MCF 10A (cell line): Measurements from ENCODE around the gene ZNF524. TPM values are rescaled to one million over a fixed set of nuclear protein-coding genes. Genes with fewer than 3 reads are reported as not detected.

Experiments
- BruUV-seq: library from RNA; stranded (reverse); fragments of 400-500 nt; replicated peaks from 2 replicates; lab custom pipeline; 2021; lab: Mats Ljungman, UMichigan
- CTCF ChIA-PET: fragments of 300-600 bp; sonication (Branson Sonifier 250); formaldehyde crosslinking; extraction: SDS; loops from one replicate; lab custom pipeline; 2021; ENCODE audit warnings: antibody characterized with exemption, inconsistent platforms; lab: Yijun Ruan, JAX
- POLR2A ChIA-PET: fragments of 300-600, 350-650 bp; sonication (Branson Sonifier 250); formaldehyde crosslinking; extraction: SDS; loops from one replicate; lab custom pipeline; 2020; ENCODE audit warnings: antibody characterized with exemption, inconsistent platforms; lab: Yijun Ruan, JAX
- DNase-seq: peaks from one replicate; pipeline ENCODE4 v3.0.0-alpha.2; 2018; ENCODE audit not compliant: unreplicated experiment
- H3K27ac Mint-ChIP-seq: one replicate; pipeline ENCODE4 v1.8.0; 2022; ENCODE audit warnings: mild to moderate bottlenecking, low read depth, mixed read lengths; ENCODE audit not compliant: unreplicated experiment
- H3K27me3 Mint-ChIP-seq: one replicate; pipeline ENCODE4 v1.8.0; 2022; ENCODE audit warnings: mixed read lengths; ENCODE audit not compliant: insufficient read depth, unreplicated experiment
- H3K36me3 Mint-ChIP-seq: one replicate; pipeline ENCODE4 v1.8.0; 2022; ENCODE audit warnings: mild to moderate bottlenecking, moderate library complexity, mixed read lengths; ENCODE audit not compliant: insufficient read depth, unreplicated experiment
- H3K4me1 Mint-ChIP-seq: one replicate; pipeline ENCODE4 v1.8.0; 2022; ENCODE audit warnings: mixed read lengths; ENCODE audit not compliant: insufficient read depth, unreplicated experiment
- H3K4me3 Mint-ChIP-seq: one replicate; pipeline ENCODE4 v1.8.0; 2022; ENCODE audit warnings: mild to moderate bottlenecking, moderate library complexity, mixed read lengths; ENCODE audit not compliant: unreplicated experiment
- H3K9me3 Mint-ChIP-seq: one replicate; pipeline ENCODE4 v1.8.0; 2022; ENCODE audit warnings: mixed read lengths; ENCODE audit not compliant: unreplicated experiment
- intact Hi-C: fragments of 100-400 bp; cut with micrococcal nuclease; formaldehyde crosslinking; loops from 2 replicates; pipeline ENCODE4 v1.14.1; 2022
- total RNA-seq: library from RNA; stranded (reverse); gene quantifications from 2 replicates; pipeline ENCODE4 v1.2.3, GENCODE V29; 2022
- TF ChIP-seq, protein P1 (sequence below): fragments of 200-600 bp; IDR thresholded peaks from one replicate; pipeline ENCODE4 v1.8.0; 2022; ENCODE audit warnings: antibody characterized with exemption, mild to moderate bottlenecking; ENCODE audit not compliant: unreplicated experiment

Gene ZNF524
- total RNA-seq, 1 experiment from 2014 or later = 17.6 TPM

DNA sequence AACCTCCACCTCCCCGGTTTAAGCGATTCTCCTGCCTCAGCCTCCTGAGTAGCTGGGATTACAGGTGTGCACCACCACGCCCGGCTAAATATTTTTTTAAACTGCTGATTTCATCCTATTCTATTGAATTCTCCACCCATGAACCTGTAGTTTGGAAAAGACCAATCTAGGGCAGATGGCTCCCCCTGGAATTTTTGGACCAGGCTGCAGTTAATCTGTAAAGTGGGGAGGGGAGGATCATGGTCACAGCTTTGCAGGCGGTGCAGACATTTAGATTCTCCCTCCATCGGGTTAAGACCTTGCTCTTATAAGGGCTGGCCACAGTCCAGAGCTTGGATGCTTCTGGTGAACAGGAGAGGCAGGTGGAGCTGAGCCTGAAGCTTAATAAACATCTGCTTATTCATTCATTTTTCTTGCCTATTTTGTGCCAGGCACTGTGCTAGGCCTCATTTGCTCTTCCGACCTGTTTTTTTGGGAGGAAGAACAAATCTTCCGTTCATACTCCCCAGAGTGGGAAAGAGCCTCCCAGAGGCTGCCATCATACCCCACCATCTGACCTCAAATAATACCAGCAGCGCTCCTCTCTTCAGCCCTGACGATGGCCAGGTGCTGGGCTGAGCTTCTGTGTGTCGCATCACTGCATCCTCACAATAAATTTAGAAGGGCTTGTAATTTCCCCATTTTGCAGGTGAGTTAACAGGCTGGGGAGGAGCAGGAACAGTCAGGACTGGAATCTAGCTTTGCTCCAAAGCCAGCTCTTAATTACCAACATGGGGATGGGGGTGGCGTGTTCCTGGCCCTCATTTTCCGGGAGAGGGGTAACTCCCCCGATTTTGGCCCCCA is 47.0 kb downstream of the ZNF524 start:
- TF ChIP-seq, protein P1, sequence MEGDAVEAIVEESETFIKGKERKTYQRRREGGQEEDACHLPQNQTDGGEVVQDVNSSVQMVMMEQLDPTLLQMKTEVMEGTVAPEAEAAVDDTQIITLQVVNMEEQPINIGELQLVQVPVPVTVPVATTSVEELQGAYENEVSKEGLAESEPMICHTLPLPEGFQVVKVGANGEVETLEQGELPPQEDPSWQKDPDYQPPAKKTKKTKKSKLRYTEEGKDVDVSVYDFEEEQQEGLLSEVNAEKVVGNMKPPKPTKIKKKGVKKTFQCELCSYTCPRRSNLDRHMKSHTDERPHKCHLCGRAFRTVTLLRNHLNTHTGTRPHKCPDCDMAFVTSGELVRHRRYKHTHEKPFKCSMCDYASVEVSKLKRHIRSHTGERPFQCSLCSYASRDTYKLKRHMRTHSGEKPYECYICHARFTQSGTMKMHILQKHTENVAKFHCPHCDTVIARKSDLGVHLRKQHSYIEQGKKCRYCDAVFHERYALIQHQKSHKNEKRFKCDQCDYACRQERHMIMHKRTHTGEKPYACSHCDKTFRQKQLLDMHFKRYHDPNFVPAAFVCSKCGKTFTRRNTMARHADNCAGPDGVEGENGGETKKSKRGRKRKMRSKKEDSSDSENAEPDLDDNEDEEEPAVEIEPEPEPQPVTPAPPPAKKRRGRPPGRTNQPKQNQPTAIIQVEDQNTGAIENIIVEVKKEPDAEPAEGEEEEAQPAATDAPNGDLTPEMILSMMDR = no peak
- peaks cover 50% of the 10 kb centered on the region for H3K36me3 Mint-ChIP-seq
- no peaks in the 10 kb centered on the region for H3K9me3 Mint-ChIP-seq
- no peak for DNase-seq
- no peaks in the 10 kb centered on the region for H3K27me3 Mint-ChIP-seq
- no peak overlapping the region for H3K27ac Mint-ChIP-seq
- intact Hi-C loops = no loop called here
- CTCF ChIA-PET = interaction anchor here (0.6 to 3.6 kb wide), 6 partner anchors 10 to 1110 kb away, joined by 3 to 25 read pairs (median 4); no protein-coding TSS in a partner anchor
- BruUV-seq = no TSS peak
- H3K4me3 Mint-ChIP-seq = no peak overlapping the region
- peaks cover 13% of the 10 kb centered on the region for H3K4me1 Mint-ChIP-seq
- POLR2A ChIA-PET = interaction anchor here (0.7 to 1.8 kb wide), 7 partner anchors 10 to 1458 kb away, joined by 3 to 7 read pairs (median 4); partner anchors contain the start of genes MBOAT7 and UBE2S

DNA sequence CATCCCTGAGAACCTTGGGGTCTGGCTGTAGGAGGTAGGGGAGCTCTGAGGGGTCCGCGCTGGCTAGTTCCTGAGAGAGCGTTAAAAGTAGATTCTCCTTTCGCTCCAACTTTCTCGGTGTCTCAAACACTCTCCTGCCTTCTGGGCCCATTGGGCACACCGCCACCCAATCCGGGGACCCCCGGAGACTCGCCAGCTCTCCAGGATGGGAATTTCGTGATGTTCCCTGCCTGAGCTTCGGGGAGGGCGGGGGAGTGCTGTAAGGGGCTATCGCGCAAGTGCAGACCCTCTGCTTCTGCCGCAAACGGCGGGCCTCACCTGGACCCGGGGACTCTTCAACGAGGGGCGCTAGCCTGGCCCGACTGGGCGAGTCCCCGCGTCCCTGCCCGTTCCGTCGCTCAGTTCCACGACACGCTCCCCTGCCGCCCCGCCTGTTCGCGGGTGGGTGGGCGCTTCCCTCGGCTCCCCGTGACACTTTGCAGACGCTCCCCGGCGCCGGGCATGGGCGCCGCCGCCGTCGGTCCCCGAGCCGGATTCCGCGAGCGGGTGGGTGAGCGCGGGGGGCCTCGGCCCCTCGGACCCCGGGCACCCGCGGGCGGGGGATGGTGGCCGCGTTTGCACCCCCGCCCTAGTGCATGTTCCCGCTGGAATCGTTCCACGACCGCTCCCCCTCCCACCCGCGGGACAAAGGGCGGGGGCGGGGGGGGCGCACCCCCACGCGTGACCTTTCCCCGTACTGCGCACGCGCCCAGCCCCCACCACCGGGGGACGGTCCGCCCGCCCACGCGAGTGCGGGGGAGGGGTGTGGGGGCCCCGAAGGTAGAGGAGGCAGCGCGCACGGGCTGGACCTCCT is 47.9 kb downstream of the ZNF524 start, which contains the start of gene CCDC106:
Gene CCDC106 (plus strand): TSS at position 481 of the 853 bp plus-strand sequence. CDS start 835 bp downstream, outside the sequence.
- peaks cover 12% of the 10 kb centered on the region for H3K4me1 Mint-ChIP-seq
- H3K27me3 Mint-ChIP-seq = no peaks in the 10 kb centered on the region
- no peak within 1 kb of the TSS for H3K27ac Mint-ChIP-seq
- no peaks in the 10 kb centered on the region for H3K9me3 Mint-ChIP-seq
- TF ChIP-seq, protein P1 = no peak
- peaks cover 48% of the 10 kb centered on the region for H3K36me3 Mint-ChIP-seq
- POLR2A ChIA-PET = interaction anchor here (0.6 to 1.8 kb wide), 9 partner anchors 9 to 1459 kb away, joined by 3 to 7 read pairs (median 3); partner anchors contain the start of genes MBOAT7 and UBE2S
- no peak for DNase-seq
- H3K4me3 Mint-ChIP-seq = peak within 1 kb of the TSS; percentile 60
- no TSS peak for BruUV-seq
- CTCF ChIA-PET = interaction anchor here (0.6 to 3.6 kb wide), 7 partner anchors 9 to 1111 kb away, joined by 3 to 25 read pairs (median 4); no protein-coding TSS in a partner anchor
- intact Hi-C loops = no loop called here

DNA sequence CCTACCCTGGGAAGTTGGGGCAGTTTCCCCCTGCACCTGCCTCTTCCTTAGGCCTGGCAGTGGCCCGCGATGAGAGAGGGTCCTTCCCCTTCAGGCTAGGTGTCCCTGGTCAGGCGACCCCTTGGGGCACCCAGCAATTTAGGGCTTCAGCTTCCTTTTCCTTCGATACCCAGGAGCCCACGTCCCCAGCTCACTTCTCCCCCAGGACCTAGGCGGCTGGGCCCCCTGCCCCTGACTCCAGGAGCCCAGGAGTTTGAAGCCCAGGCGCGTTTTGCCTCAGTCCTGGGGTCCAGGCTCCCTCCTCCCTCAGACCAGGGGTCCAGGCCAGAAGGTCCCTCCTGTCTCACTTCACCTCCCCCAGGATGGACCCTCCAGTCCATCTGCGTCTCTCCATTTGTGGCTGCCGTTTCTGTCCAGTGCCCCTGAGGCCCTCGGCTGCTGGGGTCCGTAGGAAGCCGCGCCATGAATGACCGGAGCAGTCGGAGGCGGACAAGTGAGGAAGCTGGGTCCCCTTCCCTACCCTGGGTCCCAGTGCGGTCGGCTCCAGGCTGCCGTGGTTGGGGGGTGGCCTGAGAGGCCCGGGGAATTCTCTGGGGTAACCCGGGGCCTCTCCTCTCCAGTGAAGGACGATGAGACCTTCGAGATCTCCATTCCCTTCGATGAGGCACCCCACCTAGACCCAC is 48.6 kb downstream of the ZNF524 start:
- intact Hi-C loops = no loop called here
- no peak for DNase-seq
- H3K36me3 Mint-ChIP-seq = peaks cover 43% of the 10 kb centered on the region
- no TSS peak for BruUV-seq
- TF ChIP-seq, protein P1 = no peak
- peaks cover 5% of the 10 kb centered on the region for H3K4me1 Mint-ChIP-seq
- H3K27ac Mint-ChIP-seq = no peak overlapping the region
- H3K27me3 Mint-ChIP-seq = no peaks in the 10 kb centered on the region
- H3K4me3 Mint-ChIP-seq = peak overlapping the region; percentile 60
- no peaks in the 10 kb centered on the region for H3K9me3 Mint-ChIP-seq
- CTCF ChIA-PET = interaction anchor here (0.6 to 1.3 kb wide), 7 partner anchors 10 to 1178 kb away, joined by 3 to 5 read pairs (median 4); no protein-coding TSS in a partner anchor
- POLR2A ChIA-PET = interaction anchor here (0.9 to 1.1 kb wide), 2 partner anchors 13 to 27 kb away, joined by 3 read pairs; no protein-coding TSS in a partner anchor
